HT1080 (cell line): ENCODE results near the gene ELL2. TPM values are rescaled to one million over a fixed set of nuclear protein-coding genes. Genes with fewer than 3 reads are reported as not detected.

ENCODE experiments used
- DNase-seq: peaks from one replicate; pipeline ENCODE4 v3.0.0-alpha.2; 2015; ENCODE audit warnings: low read depth
- polyA plus RNA-seq, 2 experiments: library from polyadenylated mRNA; depleted of rRNA; stranded (reverse); fragments of >200 nt; gene quantifications; 2 replicates each; pipeline ENCODE4 v1.2.3, GENCODE V29; 2015
- total RNA-seq: library from RNA; depleted of rRNA; stranded (reverse); fragments of >200 nt; shearing (Covaris generic); gene quantifications from 2 replicates; pipeline ENCODE4 v1.2.3, GENCODE V29; 2014; rRNA removed

ELL2 gene
- 45.1 and 61.1 TPM in 2 replicates for total RNA-seq
- 44.6 and 51.2 TPM in 2 replicates for polyA plus RNA-seq (2015; cell fraction: cytosol; rRNA removed)
- polyA plus RNA-seq (2015; cell fraction: nucleus; rRNA removed): 58.5 and 60.5 TPM in 2 replicates

GRCh38 chr5:95961617-95962474 lies at the start of gene ELL2:
Gene ELL2 (minus strand): TSS chr5:95961851. CDS start chr5:95961721, 130 bp downstream.
- DNase-seq: peak; percentile 91

GRCh38 chr5:96008987-96009647 lies 47.5 kb upstream of the ELL2 start:
- DNase-seq: no peak

- DNase-seq: no peak
Observed at GRCh38 chr5:96008487-96008886, 46.8 kb upstream of the ELL2 start.

GRCh38 chr5:96007051-96007450 lies 45.4 kb upstream of the ELL2 start:
- no peak for DNase-seq

GRCh38 chr5:96006291-96006690 lies 44.6 kb upstream of the ELL2 start:
- no peak for DNase-seq

DNA sequence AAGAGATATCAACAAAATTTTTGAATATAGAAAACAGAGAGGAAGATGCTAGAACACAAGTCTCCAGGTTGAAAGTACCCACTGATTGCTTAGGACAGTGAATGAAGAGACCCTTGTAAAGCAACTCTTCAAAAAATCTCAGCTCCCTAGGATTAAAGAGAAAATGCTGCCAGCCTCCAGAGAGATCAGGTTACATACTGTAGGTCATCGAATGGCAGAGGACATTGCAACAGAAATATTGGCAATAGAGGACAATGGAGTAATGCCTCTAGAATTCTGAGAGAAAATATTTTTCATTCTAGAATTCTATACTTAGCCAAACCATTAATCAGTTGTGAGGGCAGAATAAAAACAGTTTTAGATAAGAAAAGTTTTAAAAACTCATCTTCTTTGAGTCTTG lies 43.1 kb upstream of the ELL2 start:
- DNase-seq: no peak

DNA sequence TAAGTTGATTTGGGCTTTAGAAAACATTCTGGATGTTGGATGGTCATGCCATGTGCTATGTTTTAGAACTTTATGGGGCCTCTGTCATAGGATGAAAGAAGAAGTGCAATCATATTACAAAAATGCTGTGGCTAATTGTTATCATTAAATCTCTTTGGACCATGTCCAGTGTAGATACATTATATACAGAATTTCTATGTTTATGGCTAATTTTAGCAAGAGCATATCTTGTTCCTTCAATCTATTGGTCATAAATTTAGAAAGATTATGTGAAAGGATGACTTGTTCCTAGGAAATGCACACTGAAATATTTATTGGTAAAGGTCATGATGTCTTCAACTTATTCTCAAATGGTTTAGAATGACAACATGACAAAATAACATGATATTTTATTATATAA lies 42.4 kb upstream of the ELL2 start:
- DNase-seq: no peak

DNA sequence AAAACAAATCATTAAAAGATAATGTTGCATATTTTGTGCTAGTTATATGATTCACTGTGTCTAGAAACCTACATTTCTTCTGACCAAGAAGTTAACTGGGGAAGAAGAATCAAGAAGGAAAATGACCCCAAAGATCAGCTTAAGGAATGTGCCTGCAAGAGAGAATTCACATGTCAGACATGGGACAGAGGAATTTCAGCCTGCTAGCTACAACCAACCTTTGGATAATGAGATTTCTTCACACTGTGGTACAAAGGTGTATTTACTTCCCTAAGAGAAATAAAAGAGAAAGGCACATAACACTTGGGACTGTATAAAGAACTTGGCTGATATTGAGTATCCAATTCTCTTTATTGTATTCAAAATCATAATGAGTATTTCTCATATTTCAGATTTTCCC lies 39.6 kb upstream of the ELL2 start:
- DNase-seq: no peak

DNA sequence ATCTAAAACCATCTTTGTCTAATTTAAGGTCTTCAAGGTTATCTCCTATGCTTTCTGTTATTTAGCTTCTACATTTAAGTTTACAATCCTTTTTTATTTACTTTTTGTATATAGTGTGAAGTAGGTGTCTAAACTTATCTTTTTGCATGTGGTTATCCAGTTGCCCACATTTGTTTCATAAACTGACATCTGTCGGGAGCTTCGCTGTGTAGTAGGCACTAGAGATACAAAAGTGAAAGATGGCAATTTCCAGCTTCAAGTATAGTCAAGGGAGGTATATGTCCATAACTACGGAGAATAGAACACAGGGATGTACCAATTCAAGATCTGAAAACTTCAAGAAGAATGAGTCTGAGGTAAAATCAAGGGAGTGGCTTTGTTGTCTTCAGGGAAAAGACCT lies 38.7 kb upstream of the ELL2 start:
- no peak for DNase-seq

DNA sequence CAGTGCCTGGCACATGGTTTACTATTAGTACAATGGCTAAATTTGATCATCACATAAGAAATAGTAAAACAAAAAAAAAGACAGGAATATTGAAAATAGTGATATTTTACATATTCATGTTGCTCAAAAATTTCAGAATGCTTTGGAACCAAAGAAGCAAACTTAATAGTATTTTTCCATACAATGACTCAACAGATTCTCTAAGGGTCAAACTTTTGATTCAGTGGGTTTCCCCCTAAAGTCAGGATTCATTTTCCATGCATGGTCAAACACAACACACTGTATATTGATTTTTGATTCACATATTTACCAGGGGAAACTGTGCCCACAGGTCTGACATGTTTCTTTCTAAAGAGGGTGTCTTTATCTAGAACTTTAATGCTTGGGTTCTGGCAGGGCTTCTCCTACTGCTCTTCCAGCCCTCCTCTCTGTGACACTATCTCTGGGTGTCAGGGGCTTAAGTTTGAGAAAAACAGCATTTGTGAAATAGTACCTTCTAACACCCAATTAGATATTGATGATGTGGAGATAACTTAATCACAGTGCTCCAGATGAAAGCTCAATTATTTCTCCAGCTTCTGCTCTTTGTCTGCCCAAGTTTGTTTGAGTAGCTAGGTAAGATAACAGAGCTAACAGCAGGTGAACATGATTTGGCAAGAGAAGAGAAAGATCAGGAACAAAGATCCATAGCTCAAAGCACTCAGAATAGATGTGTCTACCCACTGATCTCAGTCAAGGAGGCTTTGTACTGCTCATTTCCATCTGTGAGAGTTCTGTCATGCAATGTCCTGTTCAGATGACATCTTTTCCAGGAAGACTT lies 35.5 kb upstream of the ELL2 start:
- no peak for DNase-seq

- DNase-seq: no peak
Observed at GRCh38 chr5:95995962-95996489, 34.4 kb upstream of the ELL2 start.

DNA sequence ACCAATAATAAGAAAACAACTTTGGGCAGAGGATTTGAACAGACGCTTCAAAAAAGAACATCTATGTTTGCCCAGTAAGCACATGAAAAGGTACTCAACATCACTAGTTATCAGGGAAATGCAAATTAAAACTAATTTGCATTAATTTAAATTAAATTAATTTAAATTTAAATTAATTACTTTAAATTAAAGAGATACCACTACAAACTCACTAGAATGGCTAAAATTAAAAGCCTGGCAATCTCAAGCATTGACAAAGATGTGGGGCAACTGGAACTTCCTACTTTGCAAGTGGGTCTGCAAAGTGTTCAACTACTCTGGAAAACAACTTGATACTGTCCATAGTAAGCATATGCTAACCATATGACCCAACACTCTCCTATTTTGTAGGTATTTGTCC lies 32.1 kb upstream of the ELL2 start:
- no peak for DNase-seq

- DNase-seq: no peak
Observed at GRCh38 chr5:95993266-95993665, 31.6 kb upstream of the ELL2 start.

DNA sequence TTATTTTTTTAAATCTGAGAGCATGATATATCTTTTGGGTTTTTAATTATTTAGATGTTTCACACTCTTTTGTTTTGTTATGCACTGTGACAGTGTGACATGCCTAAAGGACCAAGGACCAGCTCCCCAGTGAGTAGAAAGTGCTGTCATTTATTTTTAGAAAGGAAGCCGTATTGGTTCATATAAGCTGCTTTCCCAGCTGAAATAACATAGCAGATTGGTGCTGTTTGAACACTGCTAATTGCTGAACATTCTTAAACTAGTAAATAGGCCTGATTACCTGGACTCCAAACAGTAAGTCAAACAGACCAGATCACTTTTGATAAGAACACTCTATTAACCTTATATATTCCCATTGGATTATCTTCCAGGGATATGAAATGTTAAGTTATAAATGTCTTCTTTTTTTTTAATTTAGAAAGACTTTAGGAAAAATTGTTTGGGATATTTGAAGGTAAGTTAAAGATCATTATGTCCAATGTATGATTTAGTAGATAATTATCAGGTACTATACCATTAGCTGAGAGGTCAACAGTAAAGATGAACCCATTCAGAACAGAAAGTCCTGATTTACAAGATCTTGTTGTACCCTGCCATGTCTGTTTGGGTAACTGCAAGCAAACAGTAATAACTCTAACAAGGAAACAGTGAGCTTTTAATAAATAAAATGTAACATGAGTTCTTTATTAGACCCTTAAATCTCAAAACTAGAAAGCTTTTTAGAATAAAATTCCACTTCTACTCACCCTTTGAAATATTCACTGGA lies 27.8 kb upstream of the ELL2 start:
- DNase-seq: no peak

- DNase-seq: no peak
Observed at GRCh38 chr5:95988877-95989276, 27.2 kb upstream of the ELL2 start.

DNA sequence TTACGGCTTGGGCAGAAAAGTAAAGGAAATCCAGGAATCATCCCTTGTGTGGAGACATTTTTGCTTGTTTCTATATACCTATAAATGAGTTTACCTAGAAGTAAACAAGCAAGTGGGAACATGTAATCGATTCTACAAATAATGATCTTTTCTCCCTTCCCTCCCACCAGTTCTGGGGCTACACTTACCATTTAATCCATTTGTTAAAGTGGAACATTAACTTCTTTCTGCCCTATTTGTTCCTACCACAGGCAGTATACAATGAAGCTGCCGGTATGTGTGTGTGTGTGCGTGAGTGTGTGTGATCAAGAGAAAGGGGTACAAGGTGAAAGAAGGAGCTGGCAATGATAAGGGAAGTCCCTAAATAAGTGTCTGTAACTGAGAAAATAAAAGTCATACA lies 26.4 kb upstream of the ELL2 start:
- no peak for DNase-seq

GRCh38 chr5:95986937-95987520 lies 25.4 kb upstream of the ELL2 start:
- no peak for DNase-seq

DNA sequence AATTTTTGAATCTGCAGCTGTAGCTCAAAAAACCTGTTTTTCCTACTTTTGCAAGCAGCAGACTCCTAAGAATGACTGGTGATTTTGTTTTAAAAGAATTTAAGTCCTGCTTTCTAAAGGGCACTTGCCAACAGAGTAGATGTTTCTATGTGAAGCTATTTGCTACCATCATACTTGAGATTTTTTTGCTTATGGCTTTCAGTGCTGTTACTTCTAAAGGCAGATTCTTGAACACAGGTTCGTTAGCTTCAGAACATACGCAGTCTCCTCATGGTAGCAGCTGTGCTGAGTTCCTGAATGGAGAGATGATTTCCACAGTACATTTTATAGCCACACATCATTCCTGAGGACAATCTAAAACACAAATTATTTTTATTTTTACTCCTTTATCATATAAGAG lies 24.4 kb upstream of the ELL2 start:
- DNase-seq: no peak

GRCh38 chr5:95985249-95985648 lies 23.6 kb upstream of the ELL2 start:
- DNase-seq: no peak

GRCh38 chr5:95984287-95984938 lies 22.8 kb upstream of the ELL2 start:
- peak; percentile 24 for DNase-seq
